ENCODE data around the gene CASP6. TPM values are rescaled to one million over a fixed set of nuclear protein-coding genes. Genes with fewer than 3 reads are reported as not detected.

Gene CASP6
- total RNA-seq, 1 donor from 2014 or later: 22.5 TPM

- ATAC-seq: no peak
- peaks cover 21% of the 10 kb centered on the region for H3K36me3 ChIP-seq
- DNase-seq: no peak
- H3K4me1 ChIP-seq: no peaks in the 10 kb centered on the region
- TF ChIP-seq CTCF (IDR thresholded peaks at IDR 0.05): no peak
- no peaks in the 10 kb centered on the region for H3K27me3 ChIP-seq (ENCODE audit: low read depth)
- no peak overlapping the region for H3K4me3 ChIP-seq
- no peak overlapping the region for H3K27ac ChIP-seq
- H3K9me3 ChIP-seq: no peaks in the 10 kb centered on the region
- intact Hi-C loops (cut with DNase I): no loop called here
Measured at GRCh38 chr4:109719604-109720003, 16.4 kb upstream of the CASP6 start.

- intact Hi-C loops (cut with DNase I): no loop called here
Measured at GRCh38 chr4:109718759-109719158, 15.5 kb upstream of the CASP6 start.

GRCh38 chr4:109713500-109713899, 10.3 kb upstream of the CASP6 start:
- H3K27ac ChIP-seq: no peak overlapping the region
- H3K36me3 ChIP-seq: peaks cover 54% of the 10 kb centered on the region
- no peak overlapping the region for H3K4me3 ChIP-seq
- no peaks in the 10 kb centered on the region for H3K27me3 ChIP-seq (ENCODE audit: low read depth)
- H3K9me3 ChIP-seq: no peaks in the 10 kb centered on the region
- no peak for TF ChIP-seq CTCF (IDR thresholded peaks at IDR 0.05)
- intact Hi-C loops (cut with DNase I): no loop called here
- DNase-seq (no peak), ATAC-seq (no peak)
- H3K4me1 ChIP-seq: no peaks in the 10 kb centered on the region

More at GRCh38 chr4:109718759-109719158, 15.5 kb upstream of the CASP6 start:
- Histone ChIP-seq H3K36me3 (peaks cover 29% of the 10 kb centered on the region), H3K27me3 (ENCODE audit: low read depth) (no peaks in the 10 kb centered on the region), H3K4me3 (no peak overlapping the region), H3K4me1 (no peaks in the 10 kb centered on the region), H3K27ac (no peak overlapping the region), H3K9me3 (no peaks in the 10 kb centered on the region)
- ATAC-seq (no peak), DNase-seq (no peak)
- no peak for TF ChIP-seq CTCF (IDR thresholded peaks at IDR 0.05)

- intact Hi-C loops (cut with DNase I): no loop called here
- Histone ChIP-seq H3K36me3 (peaks cover 27% of the 10 kb centered on the region), H3K4me3 (no peak overlapping the region), H3K27me3 (ENCODE audit: low read depth) (no peaks in the 10 kb centered on the region), H3K9me3 (no peaks in the 10 kb centered on the region), H3K4me1 (peaks cover under 1% of the 10 kb centered on the region), H3K27ac (no peak overlapping the region)
- DNase-seq: no peak
- ATAC-seq: no peak
- TF ChIP-seq CTCF (IDR thresholded peaks at IDR 0.05): no peak
Measured at GRCh38 chr4:109708990-109709389, 5.7 kb upstream of the CASP6 start.

GRCh38 chr4:109708435-109708834, 5.2 kb upstream of the CASP6 start:
- Histone ChIP-seq H3K4me3 (no peak overlapping the region), H3K4me1 (peaks cover 6% of the 10 kb centered on the region), H3K9me3 (no peaks in the 10 kb centered on the region), H3K27me3 (ENCODE audit: low read depth) (no peaks in the 10 kb centered on the region), H3K27ac (no peak overlapping the region), H3K36me3 (peaks cover 22% of the 10 kb centered on the region)
- no peak for ATAC-seq
- no peak for DNase-seq
- no peak for TF ChIP-seq CTCF (IDR thresholded peaks at IDR 0.05)
- intact Hi-C loops (cut with DNase I): no loop called here

Measured in lower lobe of right lung (tissue), 2 donors.